HEK293T (cell line): ENCODE measurements around the gene KRCC1.
"Not testable (repeated sequence)": the region's sequence is repeated elsewhere in the genome, so short reads cannot be mapped to it uniquely, and the experiment has no call there.

Experiments
- CTCF ChIA-PET: fragments of 350-600 bp; formaldehyde crosslinking; extraction: SDS; loops from one replicate; lab custom pipeline; 2021; ENCODE audit warnings: antibody characterized with exemption, inconsistent platforms; lab: Yijun Ruan, JAX
- POLR2A ChIA-PET: fragments of 350-600 bp; formaldehyde crosslinking; extraction: SDS; loops from one replicate; lab custom pipeline; 2020; ENCODE audit warnings: antibody characterized with exemption, inconsistent platforms; lab: Yijun Ruan, JAX
- DNase-seq: peaks from one replicate; pipeline ENCODE4 v3.0.0; 2012; ENCODE audit warnings: mixed read lengths; ENCODE audit errors: extremely low spot score
- ARNT ChIP-seq: fragments of 450-650 bp; IDR thresholded peaks from 2 replicates; pipeline ENCODE4 v1.6.1; 2017; ENCODE audit warnings: mild to moderate bottlenecking
- BHLHE40 ChIP-seq: fragments of 450-650 bp; IDR thresholded peaks from 2 replicates; pipeline ENCODE4 v1.6.1; 2016; ENCODE audit warnings: mild to moderate bottlenecking, moderate library complexity, borderline replicate concordance
- CTBP1 ChIP-seq: fragments of 450-650 bp; IDR thresholded peaks from 2 replicates; pipeline ENCODE4 v1.6.1; 2016; ENCODE audit warnings: borderline replicate concordance
- ELF4 ChIP-seq: fragments of 450-650 bp; IDR thresholded peaks from 2 replicates; pipeline ENCODE4 v1.6.1; 2017; ENCODE audit warnings: antibody characterized with exemption
- FOXA1 ChIP-seq: fragments of 450-650 bp; IDR thresholded peaks from 2 replicates; pipeline ENCODE4 v1.6.1; 2016; ENCODE audit warnings: mild to moderate bottlenecking
- FOXK2 ChIP-seq: fragments of 450-650 bp; IDR thresholded peaks from 2 replicates; pipeline ENCODE4 v1.6.1; 2016; ENCODE audit warnings: mild to moderate bottlenecking
- FOXM1 ChIP-seq: fragments of 450-650 bp; IDR thresholded peaks from 2 replicates; pipeline ENCODE4 v1.6.1; 2017; ENCODE audit warnings: mild to moderate bottlenecking, borderline replicate concordance
- HDGF ChIP-seq: fragments of 450-650 bp; IDR thresholded peaks from 2 replicates; pipeline ENCODE4 v1.6.1; 2017; ENCODE audit warnings: antibody characterized with exemption, borderline replicate concordance
- L3MBTL2 ChIP-seq: fragments of 450-650 bp; conservative IDR thresholded peaks from 2 replicates; pipeline ENCODE4 v1.6.1; 2016; ENCODE audit warnings: mild to moderate bottlenecking
- LEF1 ChIP-seq: fragments of 450-650 bp; IDR thresholded peaks from 2 replicates; pipeline ENCODE4 v1.6.1; 2017; ENCODE audit warnings: mild to moderate bottlenecking, borderline replicate concordance
- NFRKB ChIP-seq: fragments of 450-650 bp; IDR thresholded peaks from 2 replicates; pipeline ENCODE4 v1.6.1; 2016; ENCODE audit warnings: mild to moderate bottlenecking, moderate library complexity
- SP1 ChIP-seq: fragments of 450-650 bp; IDR thresholded peaks from 2 replicates; pipeline ENCODE4 v1.6.1; 2017
- SUZ12 ChIP-seq: fragments of 450-650 bp; IDR thresholded peaks from 2 replicates; pipeline ENCODE4 v1.6.1; 2016; ENCODE audit warnings: mild to moderate bottlenecking
- TARDBP ChIP-seq: fragments of 450-650 bp; IDR thresholded peaks from 2 replicates; pipeline ENCODE4 v1.6.1; 2016
- ZNF384 ChIP-seq: fragments of 450-650 bp; IDR thresholded peaks from 2 replicates; pipeline ENCODE4 v1.6.1; 2016
- TF ChIP-seq, protein P1 (sequence below): fragments of 450-650 bp; IDR thresholded peaks from 2 replicates; pipeline ENCODE4 v1.6.1; 2016

KRCC1 gene

DNA sequence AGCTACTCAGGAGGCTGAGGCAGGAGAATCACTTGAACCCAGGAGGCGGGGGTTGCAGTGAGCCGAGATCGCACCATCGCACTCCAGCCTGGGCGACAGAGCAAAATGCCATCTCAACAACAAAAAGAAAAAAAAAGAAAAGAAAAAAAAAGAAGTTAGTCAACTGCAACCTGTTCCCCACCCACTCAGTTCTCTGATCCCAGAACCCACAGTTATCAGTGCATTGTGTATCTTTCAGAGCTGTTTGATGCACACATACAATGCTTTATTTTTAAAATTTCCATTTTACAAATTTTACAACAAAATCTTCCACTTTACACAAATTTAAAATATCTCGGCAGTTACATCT lies 53.2 kb downstream of the KRCC1 start:
- ChIA-PET CTCF (interaction anchor here (1.3 to 1.6 kb wide), 3 partner anchors 10 to 58 kb away, joined by 4 to 7 read pairs (median 5); partner anchors contain the start of gene RNU2-63P), POLR2A (interaction anchor here (0.7 to 1.3 kb wide), 3 partner anchors 10 to 15 kb away, joined by 4 to 5 read pairs (median 4); partner anchors contain the start of gene RNU2-63P)
- TF ChIP-seq, protein P1, sequence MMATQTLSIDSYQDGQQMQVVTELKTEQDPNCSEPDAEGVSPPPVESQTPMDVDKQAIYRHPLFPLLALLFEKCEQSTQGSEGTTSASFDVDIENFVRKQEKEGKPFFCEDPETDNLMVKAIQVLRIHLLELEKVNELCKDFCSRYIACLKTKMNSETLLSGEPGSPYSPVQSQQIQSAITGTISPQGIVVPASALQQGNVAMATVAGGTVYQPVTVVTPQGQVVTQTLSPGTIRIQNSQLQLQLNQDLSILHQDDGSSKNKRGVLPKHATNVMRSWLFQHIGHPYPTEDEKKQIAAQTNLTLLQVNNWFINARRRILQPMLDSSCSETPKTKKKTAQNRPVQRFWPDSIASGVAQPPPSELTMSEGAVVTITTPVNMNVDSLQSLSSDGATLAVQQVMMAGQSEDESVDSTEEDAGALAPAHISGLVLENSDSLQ = no peak
- TF ChIP-seq FOXA1 (no peak), SP1 (no peak), HDGF (no peak), LEF1 (no peak), CTBP1 (no peak), SUZ12 (no peak), L3MBTL2 (no peak), FOXM1 (no peak), NFRKB (no peak), ZNF384 (no peak), ELF4 (no peak), BHLHE40 (no peak), FOXK2 (no peak), TARDBP (no peak), ARNT (no peak)
- no peak for DNase-seq

DNA sequence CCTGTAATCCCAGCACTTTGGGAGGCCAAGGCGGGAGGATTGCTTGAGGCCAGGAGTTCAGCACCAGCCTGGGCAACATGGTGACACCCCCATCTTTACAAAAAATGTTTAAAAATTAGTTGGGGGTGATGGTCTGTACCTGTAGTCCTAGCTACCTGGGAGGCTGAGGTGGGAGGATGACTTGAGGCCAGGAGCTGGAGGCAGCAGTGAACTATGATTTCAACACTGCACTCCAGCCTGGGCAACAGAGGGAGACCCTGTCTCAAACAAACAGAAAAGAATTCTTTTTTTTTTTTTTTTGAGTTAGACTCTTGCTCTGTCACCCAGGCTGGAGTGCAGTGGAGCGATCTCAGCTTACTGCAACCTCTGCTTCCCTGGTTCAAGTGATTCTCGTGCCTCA lies 55.1 kb downstream of the KRCC1 start:
- POLR2A ChIA-PET, DNase-seq, CTCF ChIA-PET: not testable (repeated sequence)

DNA sequence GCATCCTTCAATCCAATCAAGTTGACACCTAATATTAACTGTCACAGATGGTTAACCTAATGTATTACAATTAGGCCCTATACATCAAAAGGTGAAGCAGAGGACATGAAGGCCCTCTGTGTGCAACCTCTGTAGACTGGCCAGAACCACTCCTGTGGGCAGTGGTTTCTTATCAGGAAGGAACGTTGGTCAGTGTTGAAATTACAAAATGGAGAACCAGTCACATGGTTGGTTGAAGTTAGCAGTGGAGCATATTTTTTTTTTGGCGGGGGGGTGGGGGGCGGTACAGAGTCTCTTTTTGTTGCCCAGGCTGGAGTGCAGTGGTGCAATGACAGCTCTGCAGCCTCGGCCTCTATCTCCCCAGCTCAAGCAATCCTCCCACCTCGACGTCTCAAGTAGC lies 59.0 kb downstream of the KRCC1 start:
- no peak for TF ChIP-seq CTBP1

DNA sequence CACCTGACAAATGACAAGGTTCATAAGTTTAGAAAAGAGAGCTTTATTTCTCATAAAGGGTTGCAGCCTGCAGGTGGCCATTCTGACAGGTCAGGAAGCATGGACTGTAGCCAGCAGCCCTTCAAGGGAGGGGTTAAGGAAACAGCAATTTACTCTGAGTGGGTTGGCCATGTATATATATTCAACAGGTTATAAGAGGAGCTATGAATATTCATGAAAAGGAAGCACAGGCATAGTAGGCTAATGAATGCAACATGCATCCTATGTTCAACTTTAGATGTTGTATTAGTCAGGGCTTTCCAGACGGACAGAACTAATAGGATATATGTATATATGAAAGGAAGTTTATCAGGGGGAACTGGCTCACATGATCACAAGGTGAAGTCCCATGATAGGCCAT lies 59.8 kb downstream of the KRCC1 start:
- POLR2A ChIA-PET = no interaction called here
- no peak for DNase-seq
- TF ChIP-seq ARNT = no peak
- no peak for TF ChIP-seq HDGF
- no peak for TF ChIP-seq ELF4
- TF ChIP-seq SP1 = no peak
- no peak for TF ChIP-seq BHLHE40
- TF ChIP-seq FOXM1 = no peak
- TF ChIP-seq FOXA1 = no peak
- no peak for TF ChIP-seq NFRKB
- TF ChIP-seq, protein P1 = no peak
- no peak for TF ChIP-seq ZNF384
- no peak for TF ChIP-seq FOXK2
- no peak for TF ChIP-seq SUZ12
- no peak for TF ChIP-seq TARDBP
- no peak for TF ChIP-seq CTBP1
- TF ChIP-seq L3MBTL2 = no peak
- TF ChIP-seq LEF1 = no peak
- CTCF ChIA-PET = no interaction called here

More for the DNA sequence above, 59.0 kb downstream of the KRCC1 start:
- POLR2A ChIA-PET = no interaction called here
- CTCF ChIA-PET = no interaction called here
- no peak for DNase-seq

DNA sequence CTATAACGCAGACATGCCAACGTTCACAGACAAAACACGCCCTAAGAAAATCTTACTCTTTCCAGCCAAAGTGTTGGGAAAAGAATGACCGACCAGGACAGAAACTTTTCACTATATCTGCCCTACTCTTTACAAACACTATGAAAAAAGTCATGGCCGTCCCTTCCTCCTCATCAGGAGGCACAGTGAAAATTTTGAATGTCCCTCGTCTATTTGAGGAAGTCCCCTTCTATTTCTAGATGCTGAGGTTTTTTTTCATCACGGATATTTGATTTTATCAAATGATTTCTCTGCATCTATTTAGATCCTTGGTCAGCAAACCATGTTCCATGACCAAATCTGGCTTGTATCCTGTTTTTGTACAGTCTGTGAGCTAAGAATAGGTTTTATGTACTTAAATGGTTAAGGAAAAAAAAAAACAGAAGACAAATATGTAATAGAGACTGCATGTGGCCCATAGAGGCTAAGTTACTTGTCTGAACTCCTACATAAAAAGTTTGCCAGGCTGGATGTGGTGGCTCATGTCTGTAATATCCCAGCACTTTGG lies 61.2 kb downstream of the KRCC1 start:
- POLR2A ChIA-PET, CTCF ChIA-PET: not testable (repeated sequence)

DNA sequence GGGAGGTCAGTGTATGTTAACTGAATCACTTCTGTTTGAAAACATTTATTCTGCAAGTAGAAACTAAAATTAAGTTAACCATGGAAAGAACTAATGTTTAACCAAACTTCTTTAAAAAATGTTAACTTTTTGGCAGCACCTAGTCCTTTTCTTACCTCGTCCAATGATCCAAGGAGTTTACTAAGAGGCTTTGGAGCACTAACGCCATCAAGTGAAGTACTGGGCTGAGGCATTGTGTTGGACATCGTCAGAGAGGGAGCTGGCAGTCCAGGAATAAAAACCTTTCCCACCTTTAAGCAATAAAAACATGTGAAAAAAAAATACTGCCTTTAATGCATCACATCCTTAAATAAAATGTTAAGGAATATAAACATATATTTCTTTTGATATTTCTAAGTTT lies 63.0 kb downstream of the KRCC1 start:
- CTCF ChIA-PET, DNase-seq, POLR2A ChIA-PET: not testable (repeated sequence)

More for the DNA sequence above, 61.2 kb downstream of the KRCC1 start:
- DNase-seq = not testable (repeated sequence)

DNA sequence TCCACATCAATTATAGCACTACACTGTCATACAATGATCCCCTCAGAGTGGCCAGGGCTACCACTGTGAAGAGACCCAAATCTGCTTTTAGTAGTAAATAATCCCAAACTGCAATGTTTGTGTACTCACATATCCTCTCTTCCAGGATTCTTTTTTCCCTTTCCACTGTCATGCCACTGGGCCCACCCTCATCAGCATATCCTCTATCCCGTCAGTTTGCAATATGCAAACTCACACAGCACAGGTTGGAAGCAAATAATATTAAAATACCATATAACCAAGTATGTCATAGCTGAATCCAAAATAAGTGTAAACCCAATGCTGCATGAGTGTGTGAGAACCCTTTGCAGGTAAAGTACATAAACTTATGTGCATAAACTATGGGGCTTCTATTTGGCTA lies 68.1 kb downstream of the KRCC1 start:
- POLR2A ChIA-PET, DNase-seq, CTCF ChIA-PET: not testable (repeated sequence)

DNA sequence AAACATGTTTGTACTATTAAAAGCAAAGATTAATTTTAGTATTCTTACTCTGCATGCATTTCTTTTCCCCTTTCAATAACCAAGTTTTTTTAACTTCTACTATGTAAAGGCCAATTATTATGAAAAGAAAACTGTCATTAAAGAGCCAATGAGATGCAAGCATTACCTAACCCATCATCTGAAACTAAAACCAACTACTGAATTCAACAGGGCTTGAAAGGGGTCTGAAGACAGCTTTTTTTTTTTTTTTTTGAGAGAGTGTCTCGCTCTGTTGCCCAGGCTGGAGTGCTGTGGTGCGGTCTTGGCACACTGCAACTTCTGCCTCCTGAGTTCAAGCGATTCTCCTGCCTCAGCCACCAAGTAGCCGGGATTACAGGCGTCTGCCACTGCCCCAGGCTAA lies 69.7 kb downstream of the KRCC1 start:
- CTCF ChIA-PET, DNase-seq, POLR2A ChIA-PET: not testable (repeated sequence)

DNA sequence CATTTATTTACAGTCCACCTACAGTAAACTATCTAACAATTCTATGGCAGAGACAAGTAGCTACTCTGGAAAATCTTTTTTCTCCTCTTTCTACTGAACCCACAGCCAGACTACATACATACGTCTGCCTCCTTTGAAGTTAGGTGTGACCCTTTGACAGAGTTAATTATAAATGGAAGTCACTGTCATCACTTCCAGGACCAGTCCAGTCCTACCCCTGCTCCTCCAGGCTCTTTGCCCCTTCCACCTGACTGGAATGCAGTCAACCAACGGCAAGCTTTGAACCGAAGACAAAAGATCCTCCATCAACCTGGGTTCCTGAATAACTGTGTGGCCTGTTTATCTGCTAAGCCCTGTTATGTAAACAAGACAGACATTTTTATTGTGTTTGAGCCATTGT lies 74.4 kb downstream of the KRCC1 start:
- CTCF ChIA-PET, POLR2A ChIA-PET: not testable (repeated sequence)

More for the DNA sequence above, 74.4 kb downstream of the KRCC1 start:
- DNase-seq = not testable (repeated sequence)
